ENCODE results near the gene SUPT3H.

The SUPT3H gene

GRCh38 chr6:45265246-45265645, 112.5 kb downstream of the SUPT3H start:
- in situ Hi-C loops (cut with MboI; ENCODE audit: low sequenced_read_pairs), result no loop called here

DNA sequence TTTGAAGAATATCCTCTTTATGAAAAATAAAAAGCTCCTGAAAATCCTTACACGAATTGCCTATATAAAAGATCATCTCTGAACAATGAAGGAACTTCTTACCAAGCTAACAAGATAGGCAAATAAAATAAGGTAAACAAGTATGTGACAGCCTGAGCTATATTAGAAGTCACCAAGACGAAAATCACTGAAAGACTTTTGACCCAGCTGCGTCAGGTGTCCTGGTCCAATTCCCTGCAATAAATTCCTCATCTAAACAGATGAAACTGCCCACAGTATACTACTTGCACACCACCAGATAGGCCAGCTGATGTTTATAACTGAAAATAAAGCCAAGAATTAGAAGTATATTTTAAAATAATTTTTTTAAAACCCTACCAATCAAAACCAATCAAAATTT, 117.0 kb downstream of the SUPT3H start:
- in situ Hi-C loops (cut with MboI; ENCODE audit: low sequenced_read_pairs), result no loop called here

DNA sequence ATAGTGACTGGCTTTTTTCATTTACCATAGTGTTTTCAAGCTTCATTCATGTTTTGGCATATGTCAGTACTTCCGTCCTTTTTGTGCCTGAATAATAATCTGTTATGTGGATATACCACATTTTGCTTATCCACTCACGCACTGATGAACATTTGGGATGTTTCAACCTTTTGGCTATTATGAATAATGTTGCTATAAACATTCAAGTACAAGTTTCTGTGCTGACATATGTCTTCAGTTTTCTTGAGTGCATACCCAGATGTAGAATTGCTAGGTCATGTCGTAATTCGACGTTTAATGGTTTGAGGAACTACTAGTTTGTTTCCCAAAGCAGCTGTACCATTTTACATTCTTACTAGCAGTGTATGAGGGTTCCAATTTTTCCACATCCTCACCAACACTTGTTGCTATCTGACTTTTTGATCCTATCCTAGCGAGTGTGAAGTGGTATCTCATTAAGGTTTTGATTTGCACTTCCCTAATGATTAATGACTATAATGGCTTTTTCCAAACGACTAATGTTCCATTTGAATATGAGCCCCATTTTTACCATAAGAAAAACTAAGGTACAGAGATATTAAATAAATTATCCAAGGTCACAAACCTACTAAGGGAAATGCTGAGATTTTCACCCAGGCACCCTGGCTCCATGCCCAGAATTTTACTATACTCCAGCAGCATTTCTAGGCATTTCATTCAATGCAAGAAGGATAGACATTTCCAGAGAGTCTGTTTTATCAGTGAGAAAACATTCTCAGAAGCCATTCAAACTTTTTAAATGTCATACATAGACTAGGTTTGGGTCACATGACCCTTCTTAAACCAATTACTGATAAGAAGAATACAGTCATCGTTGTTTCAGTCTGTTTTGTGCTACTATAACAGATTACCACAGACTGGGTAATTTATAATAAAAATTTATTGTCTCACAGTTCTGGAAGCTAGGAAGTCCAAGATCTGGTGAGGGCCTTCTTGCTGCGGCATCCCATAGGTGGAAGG, 120.7 kb downstream of the SUPT3H start:
- in situ Hi-C loops (cut with MboI; ENCODE audit: low sequenced_read_pairs), result no loop called here

GRCh38 chr6:45255434-45255833, 122.3 kb downstream of the SUPT3H start:
- in situ Hi-C loops (cut with MboI; ENCODE audit: low sequenced_read_pairs), result no loop called here

GRCh38 chr6:45254253-45254652, 123.5 kb downstream of the SUPT3H start:
- in situ Hi-C loops (cut with MboI; ENCODE audit: low sequenced_read_pairs), result no loop called here

DNA sequence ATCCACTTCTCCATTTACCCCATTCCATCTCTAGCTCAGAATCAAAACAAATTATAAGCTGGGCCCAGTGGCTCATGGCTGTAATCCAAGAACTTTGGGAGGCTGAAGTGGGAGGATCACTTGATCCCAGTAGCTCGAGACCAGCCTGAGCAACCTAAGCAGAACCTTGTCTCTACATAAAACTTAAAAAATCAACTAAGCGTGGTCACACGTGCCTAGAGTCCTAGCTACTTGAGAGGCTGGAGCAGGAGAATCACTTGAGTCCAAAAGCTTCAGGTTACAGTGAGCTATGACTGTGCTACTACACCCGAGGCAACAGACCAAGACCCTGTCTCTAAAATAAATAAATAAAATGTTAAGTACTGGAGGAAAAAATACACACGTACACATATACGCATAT, 124.3 kb downstream of the SUPT3H start:
- in situ Hi-C loops (cut with MboI; ENCODE audit: low sequenced_read_pairs), result no loop called here

DNA sequence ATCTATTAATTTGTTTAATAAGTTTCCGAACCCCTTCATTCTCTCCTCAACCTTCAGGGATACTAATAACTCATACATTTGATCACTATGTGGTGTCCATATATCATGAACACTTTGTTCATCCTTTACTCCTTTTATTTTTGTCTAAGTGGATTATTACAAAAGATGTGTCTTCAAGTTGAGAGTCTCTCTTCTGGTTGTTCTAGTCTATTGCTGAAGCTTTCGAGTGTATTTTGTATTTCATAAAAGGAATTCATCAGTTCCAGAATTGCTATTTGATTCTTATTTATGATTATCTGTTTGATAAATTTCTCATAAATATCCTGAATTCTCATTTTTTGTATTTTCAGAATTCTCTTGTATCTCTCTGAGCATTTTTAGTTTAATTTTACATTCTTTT, 146.1 kb downstream of the SUPT3H start:
- in situ Hi-C loops (cut with MboI; ENCODE audit: low sequenced_read_pairs), result no loop called here

GRCh38 chr6:45229416-45229815, 148.3 kb downstream of the SUPT3H start:
- in situ Hi-C loops (cut with MboI; ENCODE audit: low sequenced_read_pairs), result no loop called here

GRCh38 chr6:45226081-45226480, 151.7 kb downstream of the SUPT3H start:
- in situ Hi-C loops (cut with MboI; ENCODE audit: low sequenced_read_pairs), result no loop called here

DNA sequence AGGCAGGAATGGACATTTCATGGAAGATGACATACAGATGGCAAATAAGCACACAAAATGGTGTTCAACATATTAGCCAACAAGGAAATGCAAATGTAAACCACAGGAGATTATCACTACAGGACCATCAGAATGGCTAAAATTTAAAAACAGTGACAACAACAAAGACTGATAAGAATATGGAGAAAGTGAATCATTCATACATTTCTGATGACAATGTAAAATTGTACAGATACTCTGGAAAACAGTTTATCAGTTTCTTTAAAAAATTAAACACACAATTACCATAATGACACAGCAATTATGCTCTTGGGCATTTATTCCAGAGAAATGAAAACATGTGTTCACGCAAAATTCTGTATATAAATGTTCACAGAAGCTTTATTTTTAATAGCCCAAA, 155.4 kb downstream of the SUPT3H start:
- in situ Hi-C loops (cut with MboI; ENCODE audit: low sequenced_read_pairs), result no loop called here

DNA sequence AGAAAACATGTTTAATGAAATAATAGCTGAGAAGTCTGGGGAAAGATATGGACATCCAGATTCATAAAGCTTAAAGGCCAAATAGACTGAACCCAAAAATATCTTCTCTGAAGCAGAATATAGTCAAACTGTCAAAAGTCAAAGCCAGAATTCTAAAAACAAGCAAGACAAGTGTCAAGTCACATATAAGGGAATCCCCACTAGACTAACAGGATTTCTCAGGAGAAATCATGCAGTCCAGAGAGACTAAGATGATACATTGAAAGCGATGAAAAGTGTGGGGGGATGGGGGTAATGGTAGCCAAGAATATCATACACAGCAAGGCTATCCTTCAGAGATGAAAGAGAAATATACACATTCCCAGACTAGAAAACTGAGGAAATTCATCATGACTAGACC, 162.0 kb downstream of the SUPT3H start:
- in situ Hi-C loops (cut with MboI; ENCODE audit: low sequenced_read_pairs), result no loop called here

DNA sequence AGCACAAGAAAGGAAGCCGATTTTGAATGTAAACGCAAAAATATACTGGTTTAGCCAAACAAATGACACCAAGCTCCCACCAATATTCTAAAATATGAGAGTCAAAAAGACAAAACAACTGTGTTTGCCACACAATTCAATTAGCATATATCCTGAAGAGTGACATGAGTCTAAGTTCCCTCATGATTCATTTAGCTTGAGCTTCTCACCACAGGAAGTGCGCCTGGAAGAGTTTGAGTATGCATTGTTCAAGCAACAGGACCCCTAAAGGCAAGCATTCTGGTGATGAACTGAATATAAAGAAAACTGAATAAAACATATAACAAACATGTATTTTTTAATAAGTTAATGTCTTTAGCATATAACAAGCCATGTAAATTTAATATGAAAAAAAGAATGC, 164.8 kb downstream of the SUPT3H start:
- in situ Hi-C loops (cut with MboI; ENCODE audit: low sequenced_read_pairs), result no loop called here

DNA sequence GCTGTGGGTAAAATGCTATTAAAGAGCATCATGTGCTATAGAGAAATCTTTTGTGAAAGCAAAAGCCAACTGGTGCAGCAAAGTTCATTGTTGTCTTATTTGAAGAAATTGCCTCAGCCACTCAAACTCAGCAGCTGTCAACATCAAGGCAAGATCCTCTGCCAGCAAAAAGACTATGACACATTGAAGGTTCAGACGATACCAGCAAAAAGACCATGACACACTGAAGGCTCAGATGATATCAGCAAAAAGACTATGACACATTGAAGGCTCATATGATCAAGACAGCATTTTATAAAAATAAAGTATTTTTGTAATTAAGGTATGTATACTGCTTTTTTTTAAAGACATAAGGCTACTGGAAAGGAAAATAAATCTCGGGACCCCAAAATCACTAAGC, 168.0 kb downstream of the SUPT3H start:
- in situ Hi-C loops (cut with MboI; ENCODE audit: low sequenced_read_pairs), result no loop called here

GRCh38 chr6:45206793-45207492, 170.8 kb downstream of the SUPT3H start:
- in situ Hi-C loops (cut with MboI; ENCODE audit: low sequenced_read_pairs), result no loop called here

DNA sequence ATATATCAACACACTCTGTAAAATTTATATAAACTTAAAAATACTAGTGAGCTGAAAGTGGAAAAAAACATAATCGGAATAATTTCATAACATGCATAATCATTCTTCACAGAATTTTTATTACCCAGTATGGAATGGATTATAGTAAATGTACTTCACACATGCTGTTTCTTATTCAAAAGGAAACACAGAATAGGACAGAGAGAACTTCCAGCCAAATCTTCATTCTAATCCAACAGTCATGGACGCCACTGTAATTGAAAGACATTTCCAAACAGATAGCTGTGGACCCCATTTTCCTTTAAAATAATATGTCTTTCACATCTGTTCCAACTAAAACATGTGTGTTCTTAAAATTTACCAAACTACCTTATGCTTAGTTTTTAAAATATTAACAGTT, 176.2 kb downstream of the SUPT3H start:
- in situ Hi-C loops (cut with MboI; ENCODE audit: low sequenced_read_pairs), result no loop called here

GRCh38 chr6:45200510-45200909, 177.2 kb downstream of the SUPT3H start:
- in situ Hi-C loops (cut with MboI; ENCODE audit: low sequenced_read_pairs), result no loop called here

- in situ Hi-C loops (cut with MboI; ENCODE audit: low sequenced_read_pairs), result no loop called here
These were observed 178.2 kb downstream of the SUPT3H start for GRCh38 chr6:45199554-45199953.

DNA sequence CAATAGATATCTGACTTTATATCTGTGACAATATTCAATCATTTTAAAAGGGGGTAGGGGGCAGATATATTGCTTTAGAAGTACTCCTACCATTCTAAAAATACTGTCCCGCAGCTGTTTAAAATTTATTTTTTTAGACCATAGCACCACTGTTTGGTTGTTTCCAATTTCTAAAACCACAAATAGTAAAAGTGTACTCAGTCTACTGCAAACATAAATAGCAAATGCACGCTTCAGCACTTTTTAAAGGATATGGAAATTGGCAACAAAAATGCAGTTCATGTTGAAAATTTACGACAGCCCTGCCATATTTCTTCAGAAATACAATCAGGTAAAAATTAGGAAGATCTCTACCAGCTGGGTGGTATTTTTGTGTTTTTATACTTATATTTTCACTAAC, 181.6 kb downstream of the SUPT3H start:
- in situ Hi-C loops (cut with MboI; ENCODE audit: low sequenced_read_pairs), result no loop called here

DNA sequence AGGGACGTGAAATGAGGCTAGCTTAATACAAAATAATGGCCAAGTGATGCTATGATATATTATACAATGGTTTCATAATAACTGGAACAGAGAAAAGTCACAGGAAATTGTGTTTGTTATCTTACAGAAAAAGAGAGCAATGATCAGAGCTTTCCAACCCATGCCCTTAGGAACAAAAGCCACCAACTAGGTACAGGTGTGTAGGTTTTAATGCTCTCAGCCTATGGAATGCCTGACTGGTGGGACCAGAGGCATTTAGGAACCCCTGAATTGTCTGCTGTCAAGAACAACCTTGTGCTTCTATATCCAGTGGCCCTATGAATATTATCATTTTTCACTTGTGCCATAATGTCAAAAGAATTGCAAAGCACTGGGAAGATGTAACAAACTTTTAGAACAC, 182.6 kb downstream of the SUPT3H start:
- in situ Hi-C loops (cut with MboI; ENCODE audit: low sequenced_read_pairs), result no loop called here

DNA sequence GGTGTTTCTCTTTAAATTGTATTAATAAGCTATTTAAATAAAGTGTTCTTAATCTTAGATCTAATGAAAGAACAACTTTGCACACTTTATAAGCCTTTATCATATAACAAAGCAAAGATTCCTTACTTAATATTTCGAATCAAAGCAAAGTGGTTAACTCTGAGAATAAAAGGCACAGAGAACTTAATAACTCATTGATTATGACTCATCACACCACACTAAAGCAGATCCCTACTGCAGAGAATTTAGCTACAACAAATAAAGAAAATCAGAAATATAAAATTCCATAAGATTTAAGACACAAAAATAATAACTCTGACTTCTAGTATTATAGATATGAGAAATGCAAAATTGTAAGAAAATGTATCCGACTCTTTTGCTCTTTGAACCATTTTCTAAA, 185.2 kb downstream of the SUPT3H start:
- in situ Hi-C loops (cut with MboI; ENCODE audit: low sequenced_read_pairs), result no loop called here

DNA sequence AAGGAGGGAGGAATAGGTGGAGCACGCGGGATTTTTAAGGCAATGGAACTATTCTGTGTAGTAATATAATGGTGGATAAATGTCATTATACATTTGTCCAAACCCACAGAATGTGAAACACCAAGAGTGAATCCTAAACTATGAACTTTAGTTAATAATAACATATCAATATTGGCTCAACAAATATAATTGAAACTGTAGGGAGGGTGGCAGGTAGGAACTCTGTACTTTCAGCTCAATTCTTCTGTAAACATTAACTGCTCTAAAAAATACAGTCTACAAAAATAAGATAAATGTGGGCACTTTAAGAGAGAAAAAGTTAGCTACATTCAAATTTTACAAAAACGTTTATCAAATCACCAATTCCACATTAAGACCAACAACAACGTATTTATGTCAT, 186.3 kb downstream of the SUPT3H start:
- in situ Hi-C loops (cut with MboI; ENCODE audit: low sequenced_read_pairs), result no loop called here

- in situ Hi-C loops (cut with MboI; ENCODE audit: low sequenced_read_pairs), result no loop called here
These were observed 189.9 kb downstream of the SUPT3H start for GRCh38 chr6:45187836-45188235.

Measured in HL-60/S4 treated with retinoic acid at 250 ng/mL for 4 days and 3 days (cell line).